ENCODE results near the gene RRP15.

RRP15 gene

GRCh38 chr1:218323568-218324225 is 38.6 kb downstream of the RRP15 start:
- H3K27ac ChIP-seq, result no peak overlapping the region
- no peaks in the 10 kb centered on the region for H3K79me2 ChIP-seq (ENCODE audit: insufficient read depth, low read depth)
- no peak overlapping the region for H3K4me2 ChIP-seq
- no peaks in the 10 kb centered on the region for H3K27me3 ChIP-seq (ENCODE audit: insufficient read depth, low read depth)
- H4K20me1 ChIP-seq (ENCODE audit: insufficient read depth), result no peaks in the 10 kb centered on the region
- H3K36me3 ChIP-seq (ENCODE audit: insufficient read depth), result peaks cover 10% of the 10 kb centered on the region; the same call in 1 of the 2 replicates
- TF ChIP-seq CTCF (conservative IDR thresholded peaks at IDR 0.05; ENCODE audit: low read depth, low read length), result no peak
- H3K4me3 ChIP-seq (IDR thresholded peaks at IDR 0.05; ENCODE audit: insufficient read depth, low read depth, low read length), result no peak overlapping the region
- no peak overlapping the region for H2AFZ ChIP-seq (ENCODE audit: low read depth)
- no peak overlapping the region for H3K9ac ChIP-seq
- H3K4me1 ChIP-seq (ENCODE audit: low read depth, poor library complexity, severe bottlenecking), result peaks cover 9% of the 10 kb centered on the region

- Histone ChIP-seq H3K36me3 (ENCODE audit: insufficient read depth) (peaks cover 10% of the 10 kb centered on the region; the same call in 1 of the 2 replicates), H3K4me2 (no peak overlapping the region), H3K9ac (no peak overlapping the region)
These were observed 39.1 kb downstream of the RRP15 start for GRCh38 chr1:218324226-218324580.

GRCh38 chr1:218328769-218329168 is 43.7 kb downstream of the RRP15 start:
- Histone ChIP-seq H3K27ac (no peak overlapping the region), H2AFZ (ENCODE audit: low read depth) (no peak overlapping the region), H3K27me3 (ENCODE audit: insufficient read depth, low read depth) (no peaks in the 10 kb centered on the region), H4K20me1 (ENCODE audit: insufficient read depth) (no peaks in the 10 kb centered on the region; the same call in 1 of the 2 replicates), H3K4me1 (ENCODE audit: low read depth, poor library complexity, severe bottlenecking) (peaks cover 13% of the 10 kb centered on the region), H3K36me3 (ENCODE audit: insufficient read depth) (0 out of 2 replicates have a peak, but pooled peaks cover 5% of the 10 kb centered on the region), H3K79me2 (ENCODE audit: insufficient read depth, low read depth) (no peaks in the 10 kb centered on the region), H3K4me2 (no peak overlapping the region), H3K9ac (no peak overlapping the region), H3K4me3 (IDR thresholded peaks at IDR 0.05; ENCODE audit: insufficient read depth, low read depth, low read length) (no peak overlapping the region)
- TF ChIP-seq CTCF (conservative IDR thresholded peaks at IDR 0.05; ENCODE audit: low read depth, low read length), result no peak

More at GRCh38 chr1:218324226-218324580, 39.1 kb downstream of the RRP15 start:
- Histone ChIP-seq H3K4me1 (ENCODE audit: low read depth, poor library complexity, severe bottlenecking) (peaks cover 9% of the 10 kb centered on the region), H2AFZ (ENCODE audit: low read depth) (no peak overlapping the region), H3K27me3 (ENCODE audit: insufficient read depth, low read depth) (no peaks in the 10 kb centered on the region), H3K4me3 (IDR thresholded peaks at IDR 0.05; ENCODE audit: insufficient read depth, low read depth, low read length) (no peak overlapping the region), H3K27ac (no peak overlapping the region), H4K20me1 (ENCODE audit: insufficient read depth) (no peaks in the 10 kb centered on the region), H3K79me2 (ENCODE audit: insufficient read depth, low read depth) (no peaks in the 10 kb centered on the region)
- no peak for TF ChIP-seq CTCF (conservative IDR thresholded peaks at IDR 0.05; ENCODE audit: low read depth, low read length)

- TF ChIP-seq CTCF (conservative IDR thresholded peaks at IDR 0.05; ENCODE audit: low read depth, low read length), result peak; percentile 94
- peaks cover 13% of the 10 kb centered on the region for H3K4me1 ChIP-seq (ENCODE audit: low read depth, poor library complexity, severe bottlenecking)
- H3K4me3 ChIP-seq (IDR thresholded peaks at IDR 0.05; ENCODE audit: insufficient read depth, low read depth, low read length), result no peak overlapping the region
- H3K9ac ChIP-seq, result no peak overlapping the region
- no peaks in the 10 kb centered on the region for H3K27me3 ChIP-seq (ENCODE audit: insufficient read depth, low read depth)
- no peak overlapping the region for H3K27ac ChIP-seq
- no peaks in the 10 kb centered on the region for H3K36me3 ChIP-seq (ENCODE audit: insufficient read depth)
- H3K4me2 ChIP-seq, result peak overlapping the region; percentile 14; the same call in 1 of the 2 replicates
- H3K79me2 ChIP-seq (ENCODE audit: insufficient read depth, low read depth), result no peaks in the 10 kb centered on the region
- H4K20me1 ChIP-seq (ENCODE audit: insufficient read depth), result no peaks in the 10 kb centered on the region; the same call in 1 of the 2 replicates
- no peak overlapping the region for H2AFZ ChIP-seq (ENCODE audit: low read depth)
These were observed 45.0 kb downstream of the RRP15 start for GRCh38 chr1:218330043-218330623.
